ENCODE data around the gene POFUT2. TPM values are rescaled to one million over a fixed set of nuclear protein-coding genes. Genes with fewer than 3 reads are reported as not detected.

Gene POFUT2
- total RNA-seq, 1 donor from 2014 or later = 39.5 TPM

DNA sequence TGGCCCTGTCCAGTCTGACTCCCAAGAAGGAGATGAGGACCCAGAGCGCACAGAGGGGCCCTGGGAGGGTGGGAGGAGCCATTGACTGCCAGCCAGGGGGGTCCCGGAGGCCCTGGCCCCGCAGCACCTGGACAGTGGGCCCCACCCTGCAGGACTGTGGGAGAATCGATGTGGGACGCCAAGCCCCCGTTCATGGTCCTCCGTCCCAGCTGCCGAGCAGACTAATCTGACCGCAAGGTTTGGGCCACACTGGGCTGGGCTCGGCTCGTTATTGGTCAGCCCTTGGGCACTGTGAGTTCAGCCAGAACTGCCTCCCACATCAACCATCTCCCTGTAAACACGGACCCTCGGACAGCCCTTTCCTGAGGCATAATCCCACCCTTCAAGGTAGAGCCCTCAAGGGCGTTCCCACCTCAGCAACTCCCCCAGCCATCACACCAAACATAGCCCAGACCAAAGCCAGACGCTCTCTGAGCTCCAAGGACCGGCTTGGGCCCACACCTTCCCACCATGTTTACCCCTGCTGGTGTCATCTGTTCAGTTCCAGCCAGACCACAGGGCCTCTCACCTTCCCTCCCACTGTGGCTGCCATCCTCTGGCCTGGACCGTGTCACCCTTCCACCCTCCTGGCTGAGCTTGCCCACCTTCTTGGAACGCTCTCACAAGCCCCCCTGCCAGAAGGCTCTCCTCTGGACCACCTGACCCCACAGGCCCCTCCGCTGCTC, 16.2 kb upstream of the POFUT2 start:
- Mint-ChIP-seq H3K27ac (ENCODE audit: unreplicated experiment) (no peak overlapping the region), H3K4me3 (no peak overlapping the region), H3K36me3 (ENCODE audit: low read depth) (no peaks in the 10 kb centered on the region), H3K4me1 (peaks cover 32% of the 10 kb centered on the region), H3K27me3 (ENCODE audit: low read depth) (peaks cover 4% of the 10 kb centered on the region), H3K9me3 (no peaks in the 10 kb centered on the region)
- DNase-seq (ENCODE audit: low read depth, low spot score) = no peak
- no peak for TF ChIP-seq CTCF (conservative IDR thresholded peaks at IDR 0.05)

- H3K4me1 Mint-ChIP-seq = peaks cover 27% of the 10 kb centered on the region
- H3K27me3 Mint-ChIP-seq (ENCODE audit: low read depth) = peaks cover 4% of the 10 kb centered on the region
- no peak for TF ChIP-seq CTCF (conservative IDR thresholded peaks at IDR 0.05)
- no peak overlapping the region for H3K27ac Mint-ChIP-seq (ENCODE audit: unreplicated experiment)
- no peak for DNase-seq (ENCODE audit: low read depth, low spot score)
- no peaks in the 10 kb centered on the region for H3K36me3 Mint-ChIP-seq (ENCODE audit: low read depth)
- no peak overlapping the region for H3K4me3 Mint-ChIP-seq
- no peaks in the 10 kb centered on the region for H3K9me3 Mint-ChIP-seq
These were observed 15.5 kb upstream of the POFUT2 start for GRCh38 chr21:45303091-45303615.

DNA sequence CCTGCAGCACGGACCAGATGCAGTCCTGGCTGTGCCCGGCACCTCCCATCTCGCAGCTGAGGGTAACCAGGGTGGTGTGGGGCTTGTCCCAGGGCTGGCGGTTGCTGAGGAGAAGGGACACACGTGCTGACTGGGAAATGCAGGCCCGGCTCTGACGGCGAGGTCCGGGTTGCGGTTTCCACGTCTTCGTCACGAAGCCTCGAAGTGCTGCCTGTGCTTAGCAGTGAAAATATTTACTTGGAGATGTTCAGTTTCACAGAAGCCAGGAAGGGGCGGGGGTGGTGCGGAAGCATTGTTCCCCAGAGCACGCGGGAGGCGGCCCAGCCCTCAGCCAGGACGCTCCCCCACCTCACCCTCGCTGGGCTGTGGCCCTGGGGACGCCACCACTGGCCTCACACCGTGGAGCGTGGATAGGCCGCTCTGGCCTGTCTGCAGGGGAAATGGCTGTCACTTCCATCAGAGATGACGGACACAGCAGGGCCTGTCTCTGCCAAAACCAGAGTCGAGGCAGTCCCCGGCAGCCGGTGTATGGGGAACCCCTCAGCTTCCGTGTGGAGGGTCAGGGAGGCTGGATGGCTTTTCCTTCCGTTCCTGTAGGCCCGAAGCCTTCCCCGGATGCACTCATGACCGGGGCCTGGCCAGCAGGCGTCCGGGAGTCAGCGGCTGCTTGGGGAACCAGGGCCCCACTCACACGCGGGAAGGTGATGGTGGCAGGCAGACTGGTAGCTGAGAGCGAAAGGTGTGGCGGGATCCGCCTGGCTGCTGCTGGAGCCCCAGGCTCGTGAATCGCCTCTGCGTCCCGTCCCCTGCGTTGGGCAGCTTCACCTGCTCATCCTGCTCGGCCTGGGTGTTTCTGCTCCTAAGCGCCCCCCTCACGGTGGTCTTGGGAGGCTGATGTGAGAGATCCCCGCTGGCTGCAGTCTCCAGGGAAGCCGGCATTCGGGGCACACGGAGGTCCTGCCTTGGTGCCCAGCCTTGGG, 14.7 kb upstream of the POFUT2 start:
- Mint-ChIP-seq H3K9me3 (no peaks in the 10 kb centered on the region), H3K4me3 (no peak overlapping the region), H3K4me1 (peaks cover 19% of the 10 kb centered on the region), H3K36me3 (ENCODE audit: low read depth) (no peaks in the 10 kb centered on the region), H3K27ac (ENCODE audit: unreplicated experiment) (no peak overlapping the region), H3K27me3 (ENCODE audit: low read depth) (peaks cover 4% of the 10 kb centered on the region)
- no peak for DNase-seq (ENCODE audit: low read depth, low spot score)
- TF ChIP-seq CTCF (conservative IDR thresholded peaks at IDR 0.05) = no peak

DNA sequence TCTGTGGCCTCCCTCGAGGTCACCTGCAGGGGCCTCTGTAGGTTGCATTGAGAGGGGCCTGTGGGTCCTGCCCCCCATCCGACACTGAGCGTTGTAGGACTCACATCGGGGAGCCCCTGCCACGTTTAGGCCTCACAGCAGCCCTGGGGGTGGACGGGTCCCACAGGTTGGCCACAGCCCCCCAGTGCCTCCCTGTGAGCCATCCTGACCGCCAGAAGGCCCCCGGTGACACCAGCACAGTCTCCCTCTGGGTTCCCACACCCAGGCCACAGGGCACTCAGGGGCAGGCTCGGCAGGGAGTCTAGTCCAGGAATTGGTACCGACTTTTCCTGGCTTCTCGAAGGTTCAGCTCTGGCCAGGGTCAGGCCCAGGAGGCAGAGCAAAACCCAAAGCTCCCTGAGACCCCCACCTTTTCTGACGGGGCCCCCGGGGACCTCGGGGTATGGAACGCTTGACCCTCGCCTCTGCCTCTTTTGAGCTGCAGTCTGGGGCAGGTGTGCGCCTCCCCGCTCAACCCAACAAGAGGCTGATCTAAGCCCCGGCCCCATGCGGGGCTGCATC, 13.9 kb upstream of the POFUT2 start:
- H3K27ac Mint-ChIP-seq (ENCODE audit: unreplicated experiment) = no peak overlapping the region
- DNase-seq (ENCODE audit: low read depth, low spot score) = no peak
- peaks cover 12% of the 10 kb centered on the region for H3K4me1 Mint-ChIP-seq
- H3K4me3 Mint-ChIP-seq = no peak overlapping the region
- peaks cover 3% of the 10 kb centered on the region for H3K36me3 Mint-ChIP-seq (ENCODE audit: low read depth)
- TF ChIP-seq CTCF (conservative IDR thresholded peaks at IDR 0.05) = no peak
- H3K27me3 Mint-ChIP-seq (ENCODE audit: low read depth) = peaks cover 4% of the 10 kb centered on the region
- H3K9me3 Mint-ChIP-seq = no peaks in the 10 kb centered on the region

- peaks cover 3% of the 10 kb centered on the region for H3K36me3 Mint-ChIP-seq (ENCODE audit: low read depth)
- H3K27ac Mint-ChIP-seq (ENCODE audit: unreplicated experiment) = no peak overlapping the region
- DNase-seq (ENCODE audit: low read depth, low spot score) = no peak
- no peak overlapping the region for H3K4me3 Mint-ChIP-seq
- peaks cover 12% of the 10 kb centered on the region for H3K4me1 Mint-ChIP-seq
- no peak for TF ChIP-seq CTCF (conservative IDR thresholded peaks at IDR 0.05)
- H3K27me3 Mint-ChIP-seq (ENCODE audit: low read depth) = peaks cover 2% of the 10 kb centered on the region
- H3K9me3 Mint-ChIP-seq = no peaks in the 10 kb centered on the region
These were observed 13.3 kb upstream of the POFUT2 start for GRCh38 chr21:45300786-45301520.
